CD4-positive, alpha-beta T cell treated with Interleukin-15 for 4 hours (primary cell): ENCODE measurements around the gene FARS2.
A peak's percentile ranks its signal among the peaks of the same experiment; 100 is the strongest.

Experiments used
- DNase-seq: peaks from one replicate; pipeline ENCODE4 v3.0.0-alpha.2; 2020; ENCODE audit warnings: low spot score

Gene FARS2

GRCh38 chr6:5379647-5380242 is 118.4 kb downstream of the FARS2 start:
- DNase-seq = no peak

GRCh38 chr6:5383856-5384255 is 122.5 kb downstream of the FARS2 start:
- DNase-seq = no peak

- no peak for DNase-seq
Observed at GRCh38 chr6:5384276-5384675, 123.0 kb downstream of the FARS2 start.

- DNase-seq = no peak
Observed at GRCh38 chr6:5388326-5388725, 127.0 kb downstream of the FARS2 start.

GRCh38 chr6:5389086-5389745 is 127.9 kb downstream of the FARS2 start:
- no peak for DNase-seq

GRCh38 chr6:5390177-5390576 is 128.9 kb downstream of the FARS2 start:
- no peak for DNase-seq

- DNase-seq = no peak
Observed at GRCh38 chr6:5394280-5394679, 133.0 kb downstream of the FARS2 start.

- no peak for DNase-seq
Observed at GRCh38 chr6:5395719-5396118, 134.4 kb downstream of the FARS2 start.

GRCh38 chr6:5398530-5398929 is 137.2 kb downstream of the FARS2 start:
- DNase-seq = peak; percentile 43

- DNase-seq = no peak
Observed at GRCh38 chr6:5399391-5399790, 138.1 kb downstream of the FARS2 start.

GRCh38 chr6:5401845-5402738 is 140.8 kb downstream of the FARS2 start:
- no peak for DNase-seq

- no peak for DNase-seq
Observed at GRCh38 chr6:5403076-5403475, 141.8 kb downstream of the FARS2 start.

- DNase-seq = no peak
Observed at GRCh38 chr6:5403609-5404008, 142.3 kb downstream of the FARS2 start.

- DNase-seq = no peak
Observed at GRCh38 chr6:5405976-5406375, 144.7 kb downstream of the FARS2 start.

- no peak for DNase-seq
Observed at GRCh38 chr6:5411414-5411813, 150.1 kb downstream of the FARS2 start.

GRCh38 chr6:5412017-5412416 is 150.7 kb downstream of the FARS2 start:
- DNase-seq = no peak

GRCh38 chr6:5412663-5413062 is 151.3 kb downstream of the FARS2 start:
- no peak for DNase-seq

- DNase-seq = no peak
Observed at GRCh38 chr6:5416250-5416649, 154.9 kb downstream of the FARS2 start.

GRCh38 chr6:5422321-5422915 is 161.1 kb downstream of the FARS2 start:
- no peak for DNase-seq

- no peak for DNase-seq
Observed at GRCh38 chr6:5423251-5423650, 161.9 kb downstream of the FARS2 start.

- DNase-seq = no peak
Observed at GRCh38 chr6:5424726-5425125, 163.4 kb downstream of the FARS2 start.

GRCh38 chr6:5425267-5425666 is 164.0 kb downstream of the FARS2 start:
- no peak for DNase-seq

GRCh38 chr6:5425797-5426196 is 164.5 kb downstream of the FARS2 start:
- no peak for DNase-seq
